H9 (cell line): Measurements from ENCODE around the gene MOV10. TPM values are rescaled to one million over a fixed set of nuclear protein-coding genes. Genes with fewer than 3 reads are reported as not detected.

Experiments used
- DNase-seq: peaks from one replicate; pipeline ENCODE4 v3.0.0-alpha.2; 2017
- H2AFZ ChIP-seq: one replicate; pipeline ENCODE4 v1.6.1; 2013; ENCODE audit warnings: mild to moderate bottlenecking, low read length, control low read depth, moderate library complexity
- H2AK5ac ChIP-seq: 2 replicates; pipeline ENCODE4 v1.6.1; 2013; ENCODE audit warnings: low read length, control low read depth, mixed read lengths; ENCODE audit not compliant: insufficient read length
- H2BK120ac ChIP-seq: one replicate; pipeline ENCODE4 v1.6.1; 2013; ENCODE audit warnings: low read depth, mild to moderate bottlenecking, low read length, control low read depth, inconsistent platforms; ENCODE audit not compliant: poor library complexity, severe bottlenecking
- H2BK12ac ChIP-seq: 2 replicates; pipeline ENCODE4 v1.6.1; 2013; ENCODE audit warnings: low read length, control low read depth, mixed read lengths, low read depth; ENCODE audit not compliant: insufficient read length
- H2BK15ac ChIP-seq: 2 replicates; pipeline ENCODE4 v1.6.1; 2013; ENCODE audit warnings: low read depth, low read length, control low read depth
- H2BK20ac ChIP-seq: one replicate; pipeline ENCODE4 v1.6.1; 2013; ENCODE audit warnings: low read depth, mild to moderate bottlenecking, low read length, control low read depth, inconsistent platforms; ENCODE audit not compliant: poor library complexity, severe bottlenecking
- H2BK5ac ChIP-seq: 2 replicates; pipeline ENCODE4 v1.6.1; 2013; ENCODE audit warnings: low read length, control low read depth, mixed read lengths; ENCODE audit not compliant: insufficient read length
- H3K14ac ChIP-seq: 2 replicates; pipeline ENCODE4 v1.6.1; 2013; ENCODE audit warnings: low read length, control low read depth; ENCODE audit not compliant: insufficient read depth
- H3K18ac ChIP-seq: 2 replicates; pipeline ENCODE4 v1.6.1; 2013; ENCODE audit warnings: low read depth, mild to moderate bottlenecking, mixed read lengths, low read length, control low read depth; ENCODE audit not compliant: insufficient read length
- H3K23ac ChIP-seq: 2 replicates; pipeline ENCODE4 v1.6.1; 2013; ENCODE audit warnings: low read length, control low read depth, mixed read lengths, low read depth; ENCODE audit not compliant: insufficient read length
- H3K23me2 ChIP-seq: 2 replicates; pipeline ENCODE4 v1.6.1; 2013; ENCODE audit warnings: low read depth, mild to moderate bottlenecking, mixed read lengths, low read length, control low read depth; ENCODE audit not compliant: insufficient read length, poor library complexity, severe bottlenecking
- H3K27ac ChIP-seq: 2 replicates; pipeline ENCODE4 v1.5.1; 2013; ENCODE audit warnings: low read length, control low read depth, mixed read lengths, low read depth; ENCODE audit not compliant: insufficient read length
- H3K27me3 ChIP-seq: 2 replicates; pipeline ENCODE4 v1.6.1; 2013; ENCODE audit warnings: low read length, control low read depth, inconsistent platforms; ENCODE audit not compliant: insufficient read depth
- H3K4ac ChIP-seq: 2 replicates; pipeline ENCODE4 v1.6.1; 2013; ENCODE audit warnings: low read depth, mild to moderate bottlenecking, control low read depth, inconsistent platforms, low read length, moderate library complexity
- H3K4me1 ChIP-seq: 2 replicates; pipeline ENCODE4 v1.6.1; 2013; ENCODE audit warnings: low read length, control low read depth, inconsistent platforms; ENCODE audit not compliant: insufficient read depth
- H3K4me2 ChIP-seq: 2 replicates; pipeline ENCODE4 v1.6.1; 2013; ENCODE audit warnings: low read length, control low read depth, mixed read lengths; ENCODE audit not compliant: insufficient read length, insufficient read depth
- H3K56ac ChIP-seq: 2 replicates; pipeline ENCODE4 v1.6.1; 2013; ENCODE audit warnings: low read depth, mild to moderate bottlenecking, mixed read lengths, low read length, control low read depth; ENCODE audit not compliant: insufficient read length
- H3K79me1 ChIP-seq: 2 replicates; pipeline ENCODE4 v1.6.1; 2013; ENCODE audit warnings: low read depth, mild to moderate bottlenecking, moderate library complexity, low read length, control low read depth, inconsistent platforms; ENCODE audit not compliant: insufficient read depth, poor library complexity, severe bottlenecking
- H3K79me2 ChIP-seq: 2 replicates; pipeline ENCODE4 v1.6.1; 2013; ENCODE audit warnings: low read length, control low read depth, inconsistent platforms; ENCODE audit not compliant: insufficient read depth
- H3K9ac ChIP-seq: 2 replicates; pipeline ENCODE4 v1.6.1; 2013; ENCODE audit warnings: low read length, control low read depth, mixed read lengths; ENCODE audit not compliant: insufficient read length; ENCODE audit errors: extremely low read depth
- H3K9me3 ChIP-seq: one replicate; pipeline ENCODE4 v1.6.1; 2013; ENCODE audit warnings: low read depth, low read length, inconsistent platforms; ENCODE audit not compliant: control insufficient read depth
- H3T11ph ChIP-seq: one replicate; pipeline ENCODE4 v1.6.1; 2013; ENCODE audit warnings: mild to moderate bottlenecking, low read length, control low read depth, inconsistent platforms
- H4K20me1 ChIP-seq: one replicate; pipeline ENCODE4 v1.6.1; 2013; ENCODE audit not compliant: control insufficient read depth, insufficient read length, insufficient read depth
- H4K5ac ChIP-seq: 2 replicates; pipeline ENCODE4 v1.6.1; 2013; ENCODE audit warnings: low read depth, mild to moderate bottlenecking, mixed read lengths, low read length, control low read depth; ENCODE audit not compliant: insufficient read length
- H4K8ac ChIP-seq: replicated peaks from 2 replicates; pipeline ENCODE4 v1.6.1; 2013; ENCODE audit warnings: low read length, control low read depth, mixed read lengths, low read depth; ENCODE audit not compliant: insufficient read length
- H4K91ac ChIP-seq: 2 replicates; pipeline ENCODE4 v1.6.1; 2013; ENCODE audit warnings: low read depth, mild to moderate bottlenecking, moderate library complexity, mixed read lengths, low read length, control low read depth; ENCODE audit not compliant: insufficient read length
- H3K27ac Mint-ChIP-seq, 3 experiments: 2 replicates in 2 of 3; 3 replicates in 1 of 3; pipeline ENCODE4 v1.8.0; 2020 to 2021; ENCODE audit warnings: mixed read lengths in 3 of 3, mild to moderate bottlenecking in 1 of 3, moderate library complexity in 1 of 3
- H3K27me3 Mint-ChIP-seq: 2 replicates; pipeline ENCODE4 v1.8.0; 2021; ENCODE audit warnings: low read depth, mild to moderate bottlenecking, moderate library complexity, mixed read lengths
- H3K36me3 Mint-ChIP-seq, 3 experiments: 2 replicates in 2 of 3; 3 replicates in 1 of 3; pipeline ENCODE4 v1.8.0; 2020 to 2021; ENCODE audit warnings: low read depth in 3 of 3, mixed read lengths in 3 of 3; ENCODE audit not compliant: insufficient read depth in 1 of 3
- H3K4me1 Mint-ChIP-seq, 2 experiments: 2 replicates each; pipeline ENCODE4 v1.8.0; 2020; ENCODE audit warnings: mixed read lengths in 2 of 2
- H3K4me3 Mint-ChIP-seq, 2 experiments: 2 replicates in 1 of 2; 3 replicates in 1 of 2; pipeline ENCODE4 v1.8.0; 2020 to 2021; ENCODE audit warnings: mild to moderate bottlenecking in 2 of 2, mixed read lengths in 2 of 2, moderate library complexity in 1 of 2
- H3K9me3 Mint-ChIP-seq, 2 experiments: 2 replicates in 1 of 2; 3 replicates in 1 of 2; pipeline ENCODE4 v1.8.0; 2020; ENCODE audit warnings: mild to moderate bottlenecking in 2 of 2, mixed read lengths in 2 of 2, moderate library complexity in 1 of 2
- WGBS: extraction: QIAGEN DNeasy Blood & Tissue Kit; methylation state at CpG from one replicate; pipeline ENCODE4 v1.1.7; 2013; ENCODE audit warnings: missing lambda C conversion rate, low lambda C conversion rate, mixed read lengths; ENCODE audit not compliant: insufficient read length; ENCODE audit errors: extremely low coverage; 5-methylcytosine and 5-hydroxymethylcytosine counted together
- total RNA-seq: library from RNA; stranded (reverse); gene quantifications from 2 replicates; pipeline ENCODE4 v1.2.1, GENCODE V29; 2021
- TF ChIP-seq, protein P1 (sequence below): fragments of 200-600 bp; sonication (generic); conservative IDR thresholded peaks from 3 replicates; pipeline ENCODE4 v1.8.0; 2021; ENCODE audit warnings: antibody characterized with exemption, mild to moderate bottlenecking

The MOV10 gene
- total RNA-seq, 1 experiment from 2014 or later = 77.8 TPM

DNA sequence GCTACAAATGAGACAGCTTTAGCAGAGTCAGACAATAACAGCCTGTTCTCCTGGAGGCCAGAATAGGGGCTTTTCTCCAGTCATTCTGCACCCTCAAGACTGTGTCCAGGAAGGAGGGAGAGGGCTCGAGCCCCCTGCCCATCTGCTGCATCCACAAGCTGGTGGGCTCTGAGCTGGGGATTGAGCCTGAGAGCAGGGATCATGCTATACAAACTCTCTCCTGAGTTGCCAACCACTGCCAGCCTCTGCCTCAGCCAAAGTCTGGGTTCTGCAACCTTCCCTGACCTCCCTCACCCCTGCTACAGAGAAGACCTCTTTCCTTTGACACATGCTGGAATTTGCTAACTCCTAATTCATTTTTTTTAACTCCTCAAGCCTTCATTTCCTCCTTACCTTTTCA, 55.5 kb downstream of the MOV10 start:
- H3K56ac ChIP-seq = no peak overlapping the region
- H3K18ac ChIP-seq = no peak overlapping the region
- WGBS = no CpG with 5 or more reads among the region's 1 CpG
- no peaks in the 10 kb centered on the region for H3K27me3 ChIP-seq
- H4K5ac ChIP-seq = no peak overlapping the region
- no peaks in the 10 kb centered on the region for H3K23me2 ChIP-seq
- no peak overlapping the region for H2AK5ac ChIP-seq
- H4K8ac ChIP-seq = no peak overlapping the region
- no peak overlapping the region for H3K27ac Mint-ChIP-seq
- H4K20me1 ChIP-seq = no peaks in the 10 kb centered on the region
- H3K14ac ChIP-seq = no peak overlapping the region
- H2BK20ac ChIP-seq = no peak overlapping the region
- no peak overlapping the region for H2BK12ac ChIP-seq
- H3K4me1 ChIP-seq = no peaks in the 10 kb centered on the region
- no peak overlapping the region for H3K4me2 ChIP-seq
- no peak overlapping the region for H4K91ac ChIP-seq
- no peak overlapping the region for H3T11ph ChIP-seq
- H3K23ac ChIP-seq = no peak overlapping the region
- no peaks in the 10 kb centered on the region for H3K79me2 ChIP-seq
- no peak overlapping the region for H2BK5ac ChIP-seq
- H3K4ac ChIP-seq = no peak overlapping the region
- H3K36me3 Mint-ChIP-seq = peaks cover 0 to 6% (median 0%) of the 10 kb centered on the region in 3 experiments; a peak in 3 of 7 replicates
- peaks cover 17 to 26% of the 10 kb centered on the region in 2 experiments for H3K4me1 Mint-ChIP-seq
- DNase-seq = no peak
- no peak overlapping the region for H2AFZ ChIP-seq
- H2BK120ac ChIP-seq = no peak overlapping the region
- TF ChIP-seq, protein P1, sequence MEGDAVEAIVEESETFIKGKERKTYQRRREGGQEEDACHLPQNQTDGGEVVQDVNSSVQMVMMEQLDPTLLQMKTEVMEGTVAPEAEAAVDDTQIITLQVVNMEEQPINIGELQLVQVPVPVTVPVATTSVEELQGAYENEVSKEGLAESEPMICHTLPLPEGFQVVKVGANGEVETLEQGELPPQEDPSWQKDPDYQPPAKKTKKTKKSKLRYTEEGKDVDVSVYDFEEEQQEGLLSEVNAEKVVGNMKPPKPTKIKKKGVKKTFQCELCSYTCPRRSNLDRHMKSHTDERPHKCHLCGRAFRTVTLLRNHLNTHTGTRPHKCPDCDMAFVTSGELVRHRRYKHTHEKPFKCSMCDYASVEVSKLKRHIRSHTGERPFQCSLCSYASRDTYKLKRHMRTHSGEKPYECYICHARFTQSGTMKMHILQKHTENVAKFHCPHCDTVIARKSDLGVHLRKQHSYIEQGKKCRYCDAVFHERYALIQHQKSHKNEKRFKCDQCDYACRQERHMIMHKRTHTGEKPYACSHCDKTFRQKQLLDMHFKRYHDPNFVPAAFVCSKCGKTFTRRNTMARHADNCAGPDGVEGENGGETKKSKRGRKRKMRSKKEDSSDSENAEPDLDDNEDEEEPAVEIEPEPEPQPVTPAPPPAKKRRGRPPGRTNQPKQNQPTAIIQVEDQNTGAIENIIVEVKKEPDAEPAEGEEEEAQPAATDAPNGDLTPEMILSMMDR = no peak
- H2BK15ac ChIP-seq = no peak overlapping the region
- peaks cover 5 to 9% of the 10 kb centered on the region in 2 experiments; a peak in 3 of 5 replicates for H3K9me3 Mint-ChIP-seq
- no peak overlapping the region for H3K4me3 Mint-ChIP-seq
- H3K79me1 ChIP-seq = no peaks in the 10 kb centered on the region
- peaks cover 64% of the 10 kb centered on the region for H3K27me3 Mint-ChIP-seq
- H3K9me3 ChIP-seq = no peaks in the 10 kb centered on the region
- no peak overlapping the region for H3K27ac ChIP-seq
- no peak overlapping the region for H3K9ac ChIP-seq
